Measurements from ENCODE around the gene CLN5. TPM values are rescaled to one million over a fixed set of nuclear protein-coding genes. Genes with fewer than 3 reads are reported as not detected.
"Not testable (repeated sequence)": the region's sequence is repeated elsewhere in the genome, so short reads cannot be mapped to it uniquely, and the experiment has no call there.

The CLN5 gene
- total RNA-seq, 2 experiments from 2014 or later = 13.7 to 17.4 TPM

- ChIA-PET POLR2A (no interaction called here), CTCF (no interaction called here)
These were observed 17.8 kb upstream of the CLN5 start for GRCh38 chr13:76973920-76974617.

- CTCF ChIA-PET = no interaction called here
These were observed 17.3 kb upstream of the CLN5 start for GRCh38 chr13:76974618-76974975.

GRCh38 chr13:76975863-76976262 is 16.0 kb upstream of the CLN5 start:
- CTCF ChIA-PET = interaction anchor here (1.3 kb wide), 1 partner anchor 15 kb away, joined by 4 read pairs; no protein-coding TSS in a partner anchor

More at GRCh38 chr13:76974618-76974975, 17.3 kb upstream of the CLN5 start:
- POLR2A ChIA-PET = no interaction called here

GRCh38 chr13:76976490-76976889 is 15.4 kb upstream of the CLN5 start:
- ChIA-PET CTCF (interaction anchor here (1.3 kb wide), 1 partner anchor 14 kb away, joined by 4 read pairs; no protein-coding TSS in a partner anchor), POLR2A (no interaction called here)

More at GRCh38 chr13:76975863-76976262, 16.0 kb upstream of the CLN5 start:
- POLR2A ChIA-PET = no interaction called here

GRCh38 chr13:76976929-76977328 is 15.0 kb upstream of the CLN5 start:
- ChIA-PET POLR2A (no interaction called here), CTCF (interaction anchor here (1.3 kb wide), 1 partner anchor 14 kb away, joined by 4 read pairs; no protein-coding TSS in a partner anchor)

- ChIA-PET POLR2A (interaction anchor here (1.1 to 1.4 kb wide), 2 partner anchors 11 to 46 kb away, joined by 3 to 10 read pairs; no protein-coding TSS in a partner anchor), CTCF (interaction anchor here (0.5 to 1.7 kb wide), 11 partner anchors 10 to 216 kb away, joined by 3 to 9 read pairs (median 4); partner anchors contain the start of genes CLN5 and KCTD12)
These were observed 11.7 kb upstream of the CLN5 start for GRCh38 chr13:76980075-76980718.

- ChIA-PET CTCF (interaction anchor here (0.8 kb wide), 1 partner anchor 36 kb away, joined by 3 read pairs; no protein-coding TSS in a partner anchor), POLR2A (interaction anchor here (0.6 kb wide), 1 partner anchor 1127 kb away, joined by 3 read pairs; no protein-coding TSS in a partner anchor)
These were observed 9.8 kb upstream of the CLN5 start for GRCh38 chr13:76982061-76982460.

- ChIA-PET CTCF (no interaction called here), POLR2A (no interaction called here)
These were observed 8.2 kb upstream of the CLN5 start for GRCh38 chr13:76983676-76984075.

GRCh38 chr13:76991432-76991795 is 467 bp upstream of the CLN5 start:
- ChIA-PET CTCF (interaction anchor here (0.9 to 1.3 kb wide), 3 partner anchors 11 to 34 kb away, joined by 4 to 7 read pairs (median 5); no protein-coding TSS in a partner anchor), POLR2A (interaction anchor here (0.6 to 3.7 kb wide), 8 partner anchors 11 to 336 kb away, joined by 3 to 31 read pairs (median 3); partner anchors contain the start of genes FBXL3, KCTD12 and MYCBP2)

GRCh38 chr13:76992548-76993001 is 694 bp downstream of the CLN5 start:
- CTCF ChIA-PET = interaction anchor here (1.0 to 1.4 kb wide), 2 partner anchors 22 to 35 kb away, joined by 3 to 4 read pairs; no protein-coding TSS in a partner anchor
- POLR2A ChIA-PET = interaction anchor here (3.7 kb wide), 1 partner anchor 34 kb away, joined by 31 read pairs; the partner anchor contains the start of gene FBXL3

GRCh38 chr13:76993021-76993420 is 1.1 kb downstream of the CLN5 start:
- ChIA-PET CTCF (interaction anchor here (1.0 to 1.4 kb wide), 2 partner anchors 22 to 35 kb away, joined by 3 to 4 read pairs; no protein-coding TSS in a partner anchor), POLR2A (interaction anchor here (3.7 kb wide), 1 partner anchor 33 kb away, joined by 31 read pairs; the partner anchor contains the start of gene FBXL3)

- ChIA-PET POLR2A (interaction anchor here (3.7 kb wide), 1 partner anchor 33 kb away, joined by 31 read pairs; the partner anchor contains the start of gene FBXL3), CTCF (interaction anchor here (1.0 to 1.4 kb wide), 2 partner anchors 21 to 34 kb away, joined by 3 to 4 read pairs; no protein-coding TSS in a partner anchor)
These were observed 1.6 kb downstream of the CLN5 start for GRCh38 chr13:76993473-76993872.

GRCh38 chr13:76994281-76994680 is 2.4 kb downstream of the CLN5 start:
- ChIA-PET POLR2A (no interaction called here), CTCF (no interaction called here)

GRCh38 chr13:77000475-77000874 is 8.6 kb downstream of the CLN5 start:
- CTCF ChIA-PET = no interaction called here

GRCh38 chr13:77001540-77001939 is 9.7 kb downstream of the CLN5 start:
- CTCF ChIA-PET = interaction anchor here (0.9 kb wide), 1 partner anchor 21 kb away, joined by 4 read pairs; no protein-coding TSS in a partner anchor
- POLR2A ChIA-PET = no interaction called here

More at GRCh38 chr13:77000475-77000874, 8.6 kb downstream of the CLN5 start:
- POLR2A ChIA-PET = interaction anchor here (1.2 kb wide), 1 partner anchor 26 kb away, joined by 4 read pairs; no protein-coding TSS in a partner anchor

- ChIA-PET POLR2A (no interaction called here), CTCF (interaction anchor here (0.9 kb wide), 1 partner anchor 22 kb away, joined by 4 read pairs; no protein-coding TSS in a partner anchor)
These were observed 10.2 kb downstream of the CLN5 start for GRCh38 chr13:77001963-77002587.

- CTCF ChIA-PET = interaction anchor here (0.6 to 0.9 kb wide), 2 partner anchors 22 to 168 kb away, joined by 3 to 4 read pairs; no protein-coding TSS in a partner anchor
- POLR2A ChIA-PET = no interaction called here
These were observed 10.8 kb downstream of the CLN5 start for GRCh38 chr13:77002590-77003190.

GRCh38 chr13:77008337-77008736 is 16.5 kb downstream of the CLN5 start:
- CTCF ChIA-PET = not testable (repeated sequence)
- POLR2A ChIA-PET = interaction anchor here (1.0 to 2.1 kb wide), 3 partner anchors 16 to 18 kb away, joined by 3 to 10 read pairs (median 5); partner anchors contain the start of genes CLN5 and FBXL3

GRCh38 chr13:77009011-77009410 is 17.1 kb downstream of the CLN5 start:
- CTCF ChIA-PET = no interaction called here
- POLR2A ChIA-PET = interaction anchor here (1.0 to 2.1 kb wide), 3 partner anchors 17 to 18 kb away, joined by 3 to 10 read pairs (median 5); partner anchors contain the start of genes CLN5 and FBXL3

All from activated CD8-positive, alpha-beta memory T cell treated with anti-CD3 and anti-CD28 coated beads for 36 hours (primary cell).